GM19238 (cell line): ENCODE data around the gene BID.

Experiments used
- DNase-seq: peaks from one replicate; pipeline ENCODE4 v3.0.0; 2011; ENCODE audit warnings: low spot score; ENCODE audit not compliant: insufficient read length

Gene BID

GRCh38 chr22:17783773-17784480, 9.7 kb upstream of the BID start:
- no peak for DNase-seq

- no peak for DNase-seq
Observed at GRCh38 chr22:17783312-17783711, 9.0 kb upstream of the BID start.

- no peak for DNase-seq
Observed at GRCh38 chr22:17782621-17783020, 8.4 kb upstream of the BID start.

- DNase-seq: no peak
Observed at GRCh38 chr22:17782158-17782557, 7.9 kb upstream of the BID start.

GRCh38 chr22:17781319-17782031, 7.2 kb upstream of the BID start:
- DNase-seq: no peak

GRCh38 chr22:17780741-17781318, 6.6 kb upstream of the BID start:
- DNase-seq: no peak

GRCh38 chr22:17780116-17780740, 6.0 kb upstream of the BID start:
- no peak for DNase-seq

GRCh38 chr22:17779286-17780115, 5.2 kb upstream of the BID start:
- peak; percentile 83 for DNase-seq

GRCh38 chr22:17778412-17778976, 4.2 kb upstream of the BID start:
- no peak for DNase-seq

- DNase-seq: no peak
Observed at GRCh38 chr22:17777717-17778044, 3.4 kb upstream of the BID start.

GRCh38 chr22:17777005-17777716, 2.9 kb upstream of the BID start:
- DNase-seq: peak; percentile 85

- no peak for DNase-seq
Observed at GRCh38 chr22:17775781-17776465, 1.7 kb upstream of the BID start.

- no peak for DNase-seq
Observed at GRCh38 chr22:17774926-17775685, 837 bp upstream of the BID start.

- peak; percentile 72 for DNase-seq
Observed at GRCh38 chr22:17773606-17774205, 563 bp downstream of the BID start.

- no peak for DNase-seq
Observed at GRCh38 chr22:17772958-17773605, 1.2 kb downstream of the BID start.

- no peak for DNase-seq
Observed at GRCh38 chr22:17772249-17772957, 1.9 kb downstream of the BID start.
